ENCODE results near the gene SNPH.

Gene SNPH

DNA sequence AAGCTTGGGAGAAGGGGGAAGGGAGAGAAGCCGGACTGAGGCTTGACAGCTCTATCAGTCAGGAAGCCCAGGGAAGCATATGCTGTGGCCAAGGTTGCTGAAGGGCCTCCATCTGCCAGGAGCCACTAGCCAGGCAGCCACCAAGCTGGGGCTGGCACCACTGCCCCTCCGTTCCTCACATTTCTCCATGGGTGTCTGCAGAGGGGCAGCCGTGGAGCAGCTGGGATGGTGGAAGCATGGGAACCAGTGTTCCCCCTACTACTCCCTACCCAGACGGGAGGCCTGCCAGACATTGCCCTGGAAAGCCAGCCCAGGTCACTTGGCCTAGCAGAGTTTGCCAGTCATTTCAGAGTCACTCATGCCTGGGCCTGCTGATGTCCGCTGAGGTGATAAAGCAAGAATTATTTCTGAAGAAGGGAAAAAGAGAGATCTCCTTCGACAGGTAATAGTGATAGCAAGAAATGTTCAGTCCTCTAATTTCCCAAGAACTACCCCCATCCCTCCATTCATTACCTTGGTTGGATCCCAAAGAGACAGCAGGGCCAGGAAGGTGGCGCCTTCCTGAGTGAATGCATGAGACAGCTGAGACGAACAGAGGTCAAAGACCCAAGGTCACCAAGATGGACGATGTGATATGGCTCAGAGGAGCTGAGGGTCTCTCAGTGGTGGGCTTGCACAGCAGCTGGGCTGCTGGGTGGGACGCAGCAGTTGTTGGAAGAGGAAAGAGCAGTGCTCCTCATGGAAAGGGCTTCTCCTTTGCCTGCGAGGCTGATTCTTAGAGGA lies 21.9 kb downstream of the SNPH start:
- no peak for DNase-seq (ENCODE audit: low read depth)

- DNase-seq (ENCODE audit: low read depth), result no peak
Observed at GRCh38 chr20:1291191-1291741, 25.2 kb downstream of the SNPH start.

DNA sequence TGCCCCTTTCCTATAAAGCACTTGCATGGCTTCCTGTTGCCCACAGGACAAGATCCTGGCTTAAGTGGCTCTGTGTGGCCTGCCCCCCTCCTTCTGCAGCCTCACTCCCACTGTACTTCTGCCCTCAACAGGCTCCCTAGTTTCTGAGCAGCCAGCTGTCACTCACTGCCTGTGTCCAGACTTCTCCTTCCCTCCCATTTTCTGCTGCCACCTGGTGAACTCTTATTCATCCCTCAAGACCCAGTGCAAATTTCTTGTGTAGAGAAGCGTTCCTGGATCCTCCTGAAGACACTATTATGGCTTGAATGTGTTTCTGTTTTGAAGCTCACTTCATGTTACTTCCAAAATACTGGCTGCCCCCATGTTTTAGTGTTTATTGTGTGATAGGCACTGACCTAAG lies 26.5 kb downstream of the SNPH start:
- DNase-seq (ENCODE audit: low read depth), result no peak

DNA sequence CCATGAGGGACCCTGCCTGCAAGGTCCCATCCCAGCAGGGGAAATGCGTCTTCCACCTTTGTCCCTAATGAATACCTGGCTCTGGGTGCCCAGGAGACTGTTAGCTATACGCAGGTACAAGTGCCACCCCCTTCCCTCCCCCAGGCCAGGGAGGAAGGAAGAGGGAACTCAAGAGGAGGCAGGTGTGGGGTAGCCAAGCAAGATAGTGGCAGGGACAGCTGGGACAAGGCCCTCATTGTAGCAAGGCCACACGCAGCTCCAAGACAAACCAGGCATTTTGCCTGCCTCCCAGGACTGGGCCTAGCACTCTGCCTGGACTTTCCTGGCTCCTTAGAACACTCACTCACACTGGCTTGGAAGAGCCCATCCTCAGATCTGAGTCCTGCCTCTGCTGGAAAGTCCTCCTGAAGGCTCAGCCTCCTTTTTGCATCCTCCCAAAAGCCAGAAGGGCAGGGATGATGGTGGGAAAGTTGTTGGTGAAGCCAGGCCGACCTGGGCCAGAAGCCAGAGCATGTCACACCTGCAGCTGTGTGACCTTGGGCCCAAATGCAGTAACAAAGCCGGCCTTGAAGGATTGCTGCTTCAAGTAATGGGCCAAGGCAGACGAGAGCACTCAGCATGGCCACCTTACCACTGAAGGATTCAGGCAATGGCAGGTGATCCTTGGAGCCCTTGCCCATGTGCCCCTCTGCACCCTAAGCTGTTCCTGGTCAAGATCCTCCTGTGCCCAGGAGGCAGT lies 27.7 kb downstream of the SNPH start:
- DNase-seq (ENCODE audit: low read depth), result no peak

GRCh38 chr20:1294497-1294896 lies 28.4 kb downstream of the SNPH start:
- DNase-seq (ENCODE audit: low read depth), result no peak

DNA sequence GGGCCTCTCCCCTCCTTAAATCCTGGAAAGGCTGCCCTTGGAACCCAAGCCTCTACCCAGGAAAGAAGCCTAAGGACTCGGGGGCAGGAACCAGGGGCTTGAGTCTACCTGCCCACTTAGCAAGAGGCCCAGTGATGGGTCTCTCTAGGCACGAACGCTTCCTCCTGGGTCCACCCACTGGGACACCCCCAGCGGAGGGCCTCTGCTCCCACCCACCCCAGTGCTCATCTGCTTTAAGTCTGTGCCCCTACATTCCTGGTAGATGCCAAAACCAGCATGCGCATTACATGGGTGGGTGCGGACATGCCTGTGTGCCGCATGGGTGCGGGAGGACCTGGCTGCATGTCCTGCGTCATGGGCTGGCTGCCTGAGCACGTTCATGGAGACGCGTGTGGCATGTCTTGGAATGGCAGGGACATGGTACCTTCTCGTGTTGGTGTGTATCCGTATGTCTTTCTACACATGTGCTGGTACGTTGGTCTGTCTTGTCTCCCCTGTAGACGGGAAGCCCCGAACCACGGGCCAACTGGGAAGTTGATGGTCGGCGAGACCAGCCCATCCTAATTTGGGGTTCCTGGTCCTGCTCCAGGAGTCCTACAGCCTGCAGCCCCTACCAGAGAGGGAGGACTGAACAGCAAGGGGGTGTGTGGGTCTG lies 29.3 kb downstream of the SNPH start:
- DNase-seq (ENCODE audit: low read depth), result no peak

- DNase-seq (ENCODE audit: low read depth), result no peak
Observed at GRCh38 chr20:1296117-1296610, 30.1 kb downstream of the SNPH start.

GRCh38 chr20:1296922-1297321 lies 30.8 kb downstream of the SNPH start:
- no peak for DNase-seq (ENCODE audit: low read depth)

DNA sequence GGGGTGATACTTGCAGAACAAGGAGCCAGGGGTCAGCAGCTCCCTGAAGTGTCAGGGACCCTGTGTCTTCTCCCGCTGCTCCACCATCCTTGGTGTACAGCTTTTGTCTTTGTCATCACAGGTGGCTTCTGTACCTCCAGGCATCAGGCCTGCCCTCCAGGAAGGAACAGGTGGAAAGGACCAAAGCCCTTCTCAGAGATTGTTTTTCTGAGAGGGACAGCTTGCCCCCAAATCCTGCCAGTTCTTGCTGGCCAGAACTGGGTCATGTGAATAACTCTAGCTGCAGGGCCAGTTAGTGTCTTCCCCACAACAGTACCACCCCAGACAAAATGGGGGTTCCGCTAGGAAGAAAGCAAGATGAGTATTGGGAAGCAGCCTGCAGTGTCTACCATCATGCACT lies 31.4 kb downstream of the SNPH start:
- DNase-seq (ENCODE audit: low read depth), result no peak

- DNase-seq (ENCODE audit: low read depth), result no peak
Observed at GRCh38 chr20:1298166-1298565, 32.1 kb downstream of the SNPH start.

DNA sequence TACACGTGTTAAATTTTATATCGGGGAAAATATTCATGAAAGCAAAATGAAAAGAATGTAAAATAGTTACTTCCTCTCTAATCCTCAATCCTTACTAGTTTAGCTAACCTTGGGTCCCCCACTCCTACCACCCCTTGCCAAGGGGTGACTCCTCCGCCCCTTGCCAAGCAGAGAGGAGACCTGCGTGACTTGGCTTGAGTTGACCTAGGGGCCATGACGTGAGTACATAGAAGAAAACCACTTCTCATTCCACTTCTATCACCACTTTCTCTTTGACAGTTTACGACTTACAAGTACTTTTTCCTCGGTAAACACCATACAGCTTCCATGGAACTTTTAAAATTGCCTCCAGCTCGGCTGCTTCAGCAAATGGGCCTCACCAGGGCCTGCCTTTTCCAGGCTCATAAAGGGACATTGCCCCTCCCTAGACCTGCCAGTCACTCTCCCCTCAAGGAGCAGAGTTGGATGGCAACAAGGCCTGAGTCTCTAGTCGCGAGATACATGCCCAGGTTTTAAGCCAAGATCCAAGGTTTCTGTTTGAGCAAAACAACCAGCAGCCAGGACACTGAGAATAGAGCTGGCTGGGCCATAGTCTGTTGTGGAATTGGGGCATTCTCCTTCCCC lies 32.9 kb downstream of the SNPH start:
- no peak for DNase-seq (ENCODE audit: low read depth)

DNA sequence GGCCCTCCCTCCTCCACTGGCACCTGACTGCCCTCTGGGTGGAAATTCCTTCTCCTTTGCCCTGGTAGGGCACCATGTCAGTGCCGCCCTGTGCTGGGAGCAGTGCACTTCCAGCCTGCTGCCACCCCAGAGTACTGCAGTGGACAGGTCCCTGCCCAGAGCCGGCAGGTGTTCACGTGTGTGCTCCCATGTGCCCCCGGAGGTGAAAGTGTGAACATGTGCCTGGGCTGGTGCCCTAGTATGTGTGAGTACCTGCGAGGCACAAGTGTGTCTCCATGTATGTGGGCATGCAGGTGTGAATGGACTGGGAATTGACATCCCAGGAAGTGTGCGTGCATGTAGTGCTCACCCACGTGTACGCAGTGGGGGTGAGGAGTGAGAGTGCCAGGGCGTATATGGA lies 33.4 kb downstream of the SNPH start:
- DNase-seq (ENCODE audit: low read depth), result no peak

DNA sequence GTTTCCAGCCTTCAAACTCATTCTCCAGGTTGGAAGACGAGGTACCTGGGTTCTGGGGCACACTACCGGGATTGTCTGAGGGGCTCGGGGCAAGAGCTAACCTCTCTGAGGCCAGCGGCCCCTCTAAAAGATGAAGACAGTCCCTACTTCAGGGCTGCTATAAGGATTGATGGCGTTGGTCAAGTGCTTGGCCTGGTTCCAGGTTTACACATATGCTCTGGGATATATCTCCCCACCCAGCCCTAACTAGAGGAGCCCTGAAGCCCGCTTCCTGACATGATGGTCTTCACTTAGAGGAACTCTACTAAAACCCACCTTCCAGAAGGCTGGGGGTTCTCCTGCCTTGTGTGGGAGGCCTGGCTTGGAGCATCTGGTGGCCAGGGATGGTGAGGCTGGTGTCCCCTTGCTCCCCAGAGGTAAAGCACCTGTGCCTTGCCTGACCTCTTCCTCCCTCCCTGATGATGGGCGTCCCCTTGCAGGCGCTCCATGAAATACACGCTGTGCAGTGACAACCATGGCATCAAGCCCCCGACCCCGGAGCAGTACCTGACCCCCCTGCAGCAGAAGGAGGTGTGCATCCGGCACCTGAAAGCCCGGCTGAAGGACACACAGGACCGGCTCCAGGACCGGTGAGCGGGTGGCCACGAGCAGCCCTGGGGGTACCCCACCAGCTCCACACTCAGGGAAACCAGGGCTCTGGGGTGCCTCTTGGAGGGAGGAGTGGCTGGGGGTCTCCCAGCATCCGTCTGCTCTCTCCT lies 34.2 kb downstream of the SNPH start:
- no peak for DNase-seq (ENCODE audit: low read depth)

DNA sequence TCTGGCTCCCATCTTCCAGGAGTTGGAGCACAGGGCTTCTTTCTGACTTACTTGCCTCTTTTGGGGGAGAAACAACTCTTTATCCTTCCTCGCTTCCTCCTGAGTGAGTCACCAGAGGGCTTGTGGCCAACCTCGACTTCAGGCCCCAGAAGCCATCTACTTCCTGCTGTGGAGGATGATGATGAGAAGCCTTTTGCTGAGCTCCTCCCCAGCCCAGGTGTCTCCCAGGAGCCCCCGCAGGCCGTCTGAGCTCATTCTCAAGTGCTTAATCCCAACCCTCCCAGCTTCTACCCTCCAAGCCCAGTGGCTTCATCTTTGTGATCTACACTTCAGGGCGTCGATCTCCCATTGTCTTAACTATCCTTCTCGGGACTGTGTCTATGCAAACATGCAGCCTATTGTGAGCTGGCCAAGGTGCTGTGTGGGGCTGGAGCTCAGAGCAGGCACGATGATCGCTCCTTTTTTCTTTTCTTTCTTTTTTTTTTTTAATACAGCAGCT lies 35.0 kb downstream of the SNPH start:
- peak; percentile 10 for DNase-seq (ENCODE audit: low read depth)

DNA sequence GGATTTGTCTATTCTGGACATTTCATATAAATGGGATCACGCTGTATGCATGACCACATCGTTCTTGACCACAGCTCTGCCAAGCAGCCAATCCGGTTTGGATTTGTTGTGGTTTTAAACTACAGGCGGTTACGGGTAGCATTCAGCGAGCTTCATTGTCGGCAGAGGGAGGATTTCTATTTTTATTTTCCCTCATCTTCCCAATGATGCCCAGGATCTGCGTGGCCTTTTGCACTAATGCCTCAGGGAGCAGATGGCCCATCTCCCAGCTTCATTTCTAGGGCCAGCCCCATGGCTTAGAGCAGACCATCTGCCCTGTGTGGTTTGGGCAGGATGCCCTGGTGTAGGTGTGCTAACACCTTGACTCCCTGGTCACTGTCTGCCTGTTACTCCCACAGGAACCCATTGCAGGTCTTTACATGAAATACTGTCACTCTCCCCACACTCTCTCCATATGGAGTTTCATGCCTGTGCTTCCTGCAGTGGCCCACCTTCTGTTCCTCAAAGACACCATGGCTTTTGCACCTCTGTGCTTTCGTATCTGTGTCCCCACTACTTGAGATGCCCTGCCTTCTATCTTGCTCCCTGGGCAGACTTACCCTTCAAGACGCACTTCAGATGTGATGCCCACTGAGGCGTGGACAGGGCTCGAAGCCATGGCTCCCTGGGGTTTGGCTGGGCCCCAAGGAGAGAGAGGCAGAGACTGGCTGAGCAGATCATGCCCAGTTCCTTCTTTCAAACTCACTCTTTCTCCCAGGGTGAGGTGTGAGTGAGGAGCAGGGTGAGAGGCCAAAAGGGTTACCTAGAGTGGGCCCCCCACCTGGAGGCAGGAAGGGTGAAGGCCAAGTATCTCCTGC lies 36.8 kb downstream of the SNPH start:
- no peak for DNase-seq (ENCODE audit: low read depth)

GRCh38 chr20:1304710-1305515 lies 38.8 kb downstream of the SNPH start:
- no peak for DNase-seq (ENCODE audit: low read depth)

- DNase-seq (ENCODE audit: low read depth), result no peak
Observed at GRCh38 chr20:1305712-1306111, 39.6 kb downstream of the SNPH start.

DNA sequence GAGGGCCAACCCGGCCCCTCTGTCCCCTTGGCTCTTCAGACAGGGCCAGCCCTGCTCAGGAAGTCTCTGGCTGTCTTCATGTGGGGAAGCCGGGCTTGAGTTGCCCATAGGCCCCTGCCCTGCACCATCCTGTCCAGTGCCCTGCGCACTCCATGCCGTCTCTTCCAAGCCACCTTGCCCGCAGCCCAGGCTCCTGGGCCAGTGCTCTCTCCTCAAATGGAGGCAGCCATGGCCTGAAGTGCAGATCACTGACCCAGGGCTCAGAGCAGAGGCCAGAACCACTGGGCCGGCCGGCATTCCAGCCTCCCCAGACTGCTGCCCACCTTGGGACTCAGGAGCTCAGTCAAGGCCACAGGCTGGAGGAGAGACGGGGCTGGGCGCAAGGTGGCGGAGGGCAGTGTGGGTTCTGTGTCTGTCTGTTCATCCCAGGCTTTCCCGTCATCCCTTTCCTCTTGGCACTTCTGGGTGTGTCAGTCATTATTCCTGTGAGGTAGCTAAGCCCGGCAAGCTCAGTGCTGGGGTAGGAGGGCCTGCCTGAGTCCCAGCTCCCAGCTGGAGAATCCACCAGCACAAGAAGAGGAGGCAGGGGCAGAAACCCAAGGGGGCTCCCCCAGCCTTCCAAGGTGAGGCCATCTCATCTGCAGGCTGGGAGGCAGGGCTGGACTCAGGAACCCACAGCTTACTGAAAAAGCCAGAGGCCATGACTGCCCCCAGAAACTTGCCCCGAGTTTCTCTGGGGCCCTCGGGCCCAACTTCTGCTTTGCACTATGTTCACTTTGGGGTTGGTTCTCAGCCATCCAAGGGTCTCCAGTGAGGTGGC lies 40.4 kb downstream of the SNPH start:
- no peak for DNase-seq (ENCODE audit: low read depth)

DNA sequence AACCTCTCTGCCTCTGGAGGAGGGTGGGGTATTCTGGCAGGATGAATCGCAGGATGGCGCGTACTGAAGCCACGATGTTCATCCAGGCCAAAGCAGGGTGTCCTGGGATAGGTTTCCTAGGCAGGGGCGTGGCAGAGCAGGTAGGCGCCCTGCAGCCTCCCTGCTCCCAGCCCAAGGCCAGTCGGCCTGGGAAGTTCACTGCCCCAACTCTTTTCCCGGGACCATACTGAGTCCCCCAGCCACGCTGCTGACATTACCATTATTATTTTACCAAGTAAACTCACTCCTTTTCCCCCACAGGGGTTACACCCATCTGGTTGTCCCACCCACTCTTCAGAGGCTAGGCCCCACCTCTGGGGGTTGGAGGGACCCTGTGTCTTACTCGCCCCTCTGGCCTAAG lies 41.1 kb downstream of the SNPH start:
- no peak for DNase-seq (ENCODE audit: low read depth)

Measured in activated T-helper 9 cell treated with anti-CD3 and anti-CD28 coated beads, Interleukin-2, amount 50 U/mL, for 16 hours (primary cell).